ENCODE results near the gene SUSD1. TPM values are rescaled to one million over a fixed set of nuclear protein-coding genes. Genes with fewer than 3 reads are reported as not detected.

Gene SUSD1
- total RNA-seq, 1 experiment from 2014 or later = 8.1 TPM

GRCh38 chr9:112021742-112022141 is 153.4 kb downstream of the SUSD1 start:
- no peak overlapping the region for H2BK15ac ChIP-seq (ENCODE audit: low read depth, low read length)
- no peak overlapping the region for H3T11ph ChIP-seq (ENCODE audit: low read length)
- H3K23ac ChIP-seq (ENCODE audit: insufficient read length, low read depth, low read length) = no peak overlapping the region
- no peak overlapping the region for H3K4ac ChIP-seq (ENCODE audit: low read depth, low read length)
- Mint-ChIP-seq H3K36me3 (ENCODE audit: insufficient read depth in 1 of 3, low read depth in 3 of 3) (no peaks in the 10 kb centered on the region), H3K27me3 (ENCODE audit: low read depth) (no peaks in the 10 kb centered on the region), H3K27ac (no peak overlapping the region), H3K4me1 (no peaks in the 10 kb centered on the region), H3K9me3 (no peaks in the 10 kb centered on the region), H3K4me3 (no peak overlapping the region)
- H4K8ac ChIP-seq (replicated peaks; ENCODE audit: insufficient read length, low read depth, low read length) = no peak overlapping the region
- H3K9me3 ChIP-seq (ENCODE audit: control insufficient read depth, low read depth, low read length) = no peaks in the 10 kb centered on the region
- H4K20me1 ChIP-seq (ENCODE audit: control insufficient read depth, insufficient read depth, insufficient read length) = no peaks in the 10 kb centered on the region
- no peak overlapping the region for H3K4me2 ChIP-seq (ENCODE audit: insufficient read depth, insufficient read length, low read length)
- H3K4me1 ChIP-seq (ENCODE audit: insufficient read depth, low read length) = no peaks in the 10 kb centered on the region
- no peak for TF ChIP-seq CTCF (conservative IDR thresholded peaks at IDR 0.05)
- H2AK5ac ChIP-seq (ENCODE audit: insufficient read length, low read length) = no peak overlapping the region
- no peak overlapping the region for H3K27ac ChIP-seq (ENCODE audit: insufficient read length, low read depth, low read length)
- no peak overlapping the region for H4K5ac ChIP-seq (ENCODE audit: insufficient read length, low read depth, low read length)
- H3K14ac ChIP-seq (ENCODE audit: insufficient read depth, low read length) = no peak overlapping the region
- no peak overlapping the region for H3K9ac ChIP-seq (ENCODE audit: extremely low read depth, insufficient read length, low read length)
- no peak overlapping the region for H2AFZ ChIP-seq (ENCODE audit: low read length)
- H2BK20ac ChIP-seq (ENCODE audit: low read depth, low read length, poor library complexity, severe bottlenecking) = no peak overlapping the region
- H2BK120ac ChIP-seq (ENCODE audit: low read depth, low read length, poor library complexity, severe bottlenecking) = no peak overlapping the region
- H4K91ac ChIP-seq (ENCODE audit: insufficient read length, low read depth, low read length) = no peak overlapping the region
- DNase-seq = no peak
- H3K18ac ChIP-seq (ENCODE audit: insufficient read length, low read depth, low read length) = no peak overlapping the region
- H2BK5ac ChIP-seq (ENCODE audit: insufficient read length, low read length) = no peak overlapping the region
- no peak overlapping the region for H2BK12ac ChIP-seq (ENCODE audit: insufficient read length, low read depth, low read length)
- H3K23me2 ChIP-seq (ENCODE audit: insufficient read length, low read depth, low read length, poor library complexity, severe bottlenecking) = no peaks in the 10 kb centered on the region
- WGBS (ENCODE audit: extremely low coverage, insufficient read length, low lambda C conversion rate) = no CpG with 5 or more reads among the region's 2 CpGs
- H3K79me2 ChIP-seq (ENCODE audit: insufficient read depth, low read length) = no peaks in the 10 kb centered on the region
- H3K27me3 ChIP-seq (ENCODE audit: insufficient read depth, low read length) = no peaks in the 10 kb centered on the region; the same call in 1 of the 2 replicates
- no peaks in the 10 kb centered on the region for H3K79me1 ChIP-seq (ENCODE audit: insufficient read depth, low read depth, low read length, poor library complexity, severe bottlenecking)
- no peak overlapping the region for H3K56ac ChIP-seq (ENCODE audit: insufficient read length, low read depth, low read length)
